HG02763 (cell line): ENCODE results near the gene C1QTNF6.

Experiments
- ATAC-seq: cut with Tn5 transposase; IDR thresholded peaks from one replicate; pipeline ENCODE4 v1.9.1; 2021; ENCODE audit warnings: mild to moderate bottlenecking, moderate library complexity; ENCODE audit not compliant: unreplicated experiment

C1QTNF6 gene

GRCh38 chr22:37224757-37225420 is 36.8 kb upstream of the C1QTNF6 start:
- ATAC-seq = no peak

- no peak for ATAC-seq
These were observed 36.0 kb upstream of the C1QTNF6 start for GRCh38 chr22:37223965-37224551.

- ATAC-seq = no peak
These were observed 34.5 kb upstream of the C1QTNF6 start for GRCh38 chr22:37222440-37222971.

- no peak for ATAC-seq
These were observed 33.6 kb upstream of the C1QTNF6 start for GRCh38 chr22:37221424-37222333.

- ATAC-seq = no peak
These were observed 32.5 kb upstream of the C1QTNF6 start for GRCh38 chr22:37220543-37220981.

GRCh38 chr22:37219533-37219932 is 31.5 kb upstream of the C1QTNF6 start:
- ATAC-seq = no peak

GRCh38 chr22:37218771-37219411 is 30.8 kb upstream of the C1QTNF6 start:
- ATAC-seq = peak; percentile 86

- ATAC-seq = no peak
These were observed 30.3 kb upstream of the C1QTNF6 start for GRCh38 chr22:37218399-37218770.

- ATAC-seq = no peak
These were observed 27.8 kb upstream of the C1QTNF6 start for GRCh38 chr22:37215890-37216289.

GRCh38 chr22:37214731-37215030 is 26.6 kb upstream of the C1QTNF6 start:
- ATAC-seq = no peak

- ATAC-seq = no peak
These were observed 26.1 kb upstream of the C1QTNF6 start for GRCh38 chr22:37213941-37214730.

- no peak for ATAC-seq
These were observed 25.3 kb upstream of the C1QTNF6 start for GRCh38 chr22:37213218-37213855.

GRCh38 chr22:37212174-37212906 is 24.3 kb upstream of the C1QTNF6 start, which contains the start of gene SSTR3:
TSS of gene SSTR3 (minus strand) at chr22:37212477. CDS start at chr22:37207803, 4,674 bp downstream.
- ATAC-seq = no peak

GRCh38 chr22:37211866-37212173 is 23.8 kb upstream of the C1QTNF6 start:
- no peak for ATAC-seq

GRCh38 chr22:37211075-37211865 is 23.2 kb upstream of the C1QTNF6 start:
- no peak for ATAC-seq

- no peak for ATAC-seq
These were observed 22.2 kb upstream of the C1QTNF6 start for GRCh38 chr22:37210041-37210803.

GRCh38 chr22:37209140-37209845 is 21.2 kb upstream of the C1QTNF6 start:
- ATAC-seq = no peak
